ENCODE results near the gene TMEM131.
"Not testable (repeated sequence)": the region's sequence is repeated elsewhere in the genome, so short reads cannot be mapped to it uniquely, and the experiment has no call there.

Gene TMEM131

GRCh38 chr2:97932975-97933662 is 62.6 kb downstream of the TMEM131 start:
- H3K4me3 ChIP-seq (ENCODE audit: low read length) = no peak overlapping the region
- no peak for TF ChIP-seq ZNF274 (IDR thresholded peaks at IDR 0.05; ENCODE audit: low read depth, low read length)

GRCh38 chr2:97931858-97932225 is 63.9 kb downstream of the TMEM131 start:
- no peak overlapping the region for H3K4me3 ChIP-seq (ENCODE audit: low read length)

GRCh38 chr2:97931118-97931857 is 64.5 kb downstream of the TMEM131 start:
- TF ChIP-seq ZNF274 (IDR thresholded peaks at IDR 0.05; ENCODE audit: low read depth, low read length) = no peak
- peak overlapping the region; percentile 17; the same call in 1 of the 2 replicates for H3K4me3 ChIP-seq (ENCODE audit: low read length)

More at GRCh38 chr2:97931858-97932225, 63.9 kb downstream of the TMEM131 start:
- no peak for TF ChIP-seq ZNF274 (IDR thresholded peaks at IDR 0.05; ENCODE audit: low read depth, low read length)

- no peak overlapping the region for H3K4me3 ChIP-seq (ENCODE audit: low read length)
- TF ChIP-seq ZNF274 (IDR thresholded peaks at IDR 0.05; ENCODE audit: low read depth, low read length) = no peak
Measured at GRCh38 chr2:97928591-97928990, 67.2 kb downstream of the TMEM131 start.

- TF ChIP-seq ZNF274 (IDR thresholded peaks at IDR 0.05; ENCODE audit: low read depth, low read length) = no peak
- no peak overlapping the region for H3K4me3 ChIP-seq (ENCODE audit: low read length)
Measured at GRCh38 chr2:97926946-97927345, 68.8 kb downstream of the TMEM131 start.

GRCh38 chr2:97924194-97924593 is 71.6 kb downstream of the TMEM131 start:
- no peak overlapping the region for H3K4me3 ChIP-seq (ENCODE audit: low read length)
- no peak for TF ChIP-seq ZNF274 (IDR thresholded peaks at IDR 0.05; ENCODE audit: low read depth, low read length)

- H3K4me3 ChIP-seq (ENCODE audit: low read length) = no peak overlapping the region
- TF ChIP-seq ZNF274 (IDR thresholded peaks at IDR 0.05; ENCODE audit: low read depth, low read length) = peak; percentile 55
Measured at GRCh38 chr2:97919858-97920257, 75.9 kb downstream of the TMEM131 start.

- no peak overlapping the region for H3K4me3 ChIP-seq (ENCODE audit: low read length)
- TF ChIP-seq ZNF274 (IDR thresholded peaks at IDR 0.05; ENCODE audit: low read depth, low read length) = no peak
Measured at GRCh38 chr2:97918818-97919217, 76.9 kb downstream of the TMEM131 start.

GRCh38 chr2:97917668-97918067 is 78.1 kb downstream of the TMEM131 start:
- not testable (repeated sequence) for H3K4me3 ChIP-seq (ENCODE audit: low read length)

GRCh38 chr2:97914691-97915213 is 81.0 kb downstream of the TMEM131 start:
- no peak overlapping the region for H3K4me3 ChIP-seq (ENCODE audit: low read length)
- no peak for TF ChIP-seq ZNF274 (IDR thresholded peaks at IDR 0.05; ENCODE audit: low read depth, low read length)

- TF ChIP-seq ZNF274 (IDR thresholded peaks at IDR 0.05; ENCODE audit: low read depth, low read length) = no peak
- H3K4me3 ChIP-seq (ENCODE audit: low read length) = no peak overlapping the region
Measured at GRCh38 chr2:97913846-97914245, 81.9 kb downstream of the TMEM131 start.

- H3K4me3 ChIP-seq (ENCODE audit: low read length) = no peak overlapping the region
- TF ChIP-seq ZNF274 (IDR thresholded peaks at IDR 0.05; ENCODE audit: low read depth, low read length) = no peak
Measured at GRCh38 chr2:97911922-97912575, 83.7 kb downstream of the TMEM131 start.

GRCh38 chr2:97911206-97911921 is 84.4 kb downstream of the TMEM131 start:
- TF ChIP-seq ZNF274 (IDR thresholded peaks at IDR 0.05; ENCODE audit: low read depth, low read length) = no peak
- no peak overlapping the region for H3K4me3 ChIP-seq (ENCODE audit: low read length)

All from GM08714 (cell line).